Upper lobe of right lung (tissue), 1 donor: Measurements from ENCODE around the gene XPNPEP2. TPM values are rescaled to one million over a fixed set of nuclear protein-coding genes. Genes with fewer than 3 reads are reported as not detected.

Experiments
- ATAC-seq: fragments of 200-7000 bp; cut with Tn5 transposase; one replicate; pipeline ENCODE4 v1.9.1; 2020; ENCODE audit warnings: mild to moderate bottlenecking, moderate library complexity
- DNase-seq: peaks from one replicate; pipeline ENCODE4 v3.0.0-alpha.2; 2020
- H3K27ac ChIP-seq: fragments of 200-600 bp; one replicate; pipeline ENCODE4 v1.8.0; 2022
- H3K27me3 ChIP-seq: fragments of 200-600 bp; one replicate; pipeline ENCODE4 v1.8.0; 2022; ENCODE audit warnings: mild to moderate bottlenecking
- H3K36me3 ChIP-seq: fragments of 200-600 bp; one replicate; pipeline ENCODE4 v1.8.0; 2022
- H3K4me1 ChIP-seq: fragments of 200-600 bp; one replicate; pipeline ENCODE4 v1.8.0; 2022
- H3K4me3 ChIP-seq: fragments of 200-600 bp; one replicate; pipeline ENCODE4 v1.8.0; 2022; ENCODE audit warnings: mild to moderate bottlenecking
- H3K9me3 ChIP-seq: fragments of 200-600 bp; one replicate; pipeline ENCODE4 v1.8.0; 2022
- CTCF ChIP-seq: fragments of 200-600 bp; IDR thresholded peaks from one replicate; pipeline ENCODE4 v1.8.0; 2022; ENCODE audit warnings: antibody characterized with exemption
- intact Hi-C: fragments of 100-400 bp; cut with DNase I; formaldehyde crosslinking; loops from one replicate; pipeline ENCODE4 v1.11.0; 2022
- total RNA-seq: library from RNA; stranded (reverse); fragmentation: NEBNext Ultra II Directional; extraction: Animal tissue kit (Norgen Biotek cat#: 25700); gene quantifications from one replicate; pipeline ENCODE4 v1.2.1, GENCODE V29; 2021
- donor health status: DM: no; HTN: yes; CAD: no; lungs with severe emphysema.

XPNPEP2 gene
- total RNA-seq, 1 donor from 2014 or later: 0.93 TPM

- Histone ChIP-seq H3K36me3 (no peaks in the 10 kb centered on the region), H3K27me3 (no peaks in the 10 kb centered on the region), H3K9me3 (no peaks in the 10 kb centered on the region), H3K27ac (no peak overlapping the region), H3K4me1 (no peaks in the 10 kb centered on the region), H3K4me3 (no peak overlapping the region)
- no peak for DNase-seq
- no peak for TF ChIP-seq CTCF
- ATAC-seq: no peak
- intact Hi-C loops: no loop called here
Observed at GRCh38 chrX:129785160-129785947, 46.6 kb downstream of the XPNPEP2 start.

GRCh38 chrX:129786210-129786651 lies 47.5 kb downstream of the XPNPEP2 start:
- Histone ChIP-seq H3K36me3 (no peaks in the 10 kb centered on the region), H3K9me3 (no peaks in the 10 kb centered on the region), H3K27me3 (no peaks in the 10 kb centered on the region), H3K4me1 (no peaks in the 10 kb centered on the region), H3K4me3 (no peak overlapping the region), H3K27ac (no peak overlapping the region)
- intact Hi-C loops: no loop called here
- TF ChIP-seq CTCF: no peak
- ATAC-seq (peak; percentile 60), DNase-seq (no peak)

- no peaks in the 10 kb centered on the region for H3K27me3 ChIP-seq
- H3K36me3 ChIP-seq: no peaks in the 10 kb centered on the region
- H3K4me3 ChIP-seq: no peak overlapping the region
- no peaks in the 10 kb centered on the region for H3K4me1 ChIP-seq
- ATAC-seq (no peak), DNase-seq (no peak)
- no peak for TF ChIP-seq CTCF
- no peak overlapping the region for H3K27ac ChIP-seq
- intact Hi-C loops: no loop called here
- no peaks in the 10 kb centered on the region for H3K9me3 ChIP-seq
Observed at GRCh38 chrX:129787336-129788055, 48.7 kb downstream of the XPNPEP2 start.

- no peak for ATAC-seq
- H3K27me3 ChIP-seq: no peaks in the 10 kb centered on the region
- intact Hi-C loops: no loop called here
Observed at GRCh38 chrX:129788527-129788926, 49.7 kb downstream of the XPNPEP2 start.

GRCh38 chrX:129790146-129790545 lies 51.4 kb downstream of the XPNPEP2 start:
- Histone ChIP-seq H3K27me3 (no peaks in the 10 kb centered on the region), H3K4me3 (no peak overlapping the region), H3K36me3 (no peaks in the 10 kb centered on the region), H3K4me1 (no peaks in the 10 kb centered on the region), H3K27ac (no peak overlapping the region), H3K9me3 (no peaks in the 10 kb centered on the region)
- TF ChIP-seq CTCF: no peak
- intact Hi-C loops: no loop called here
- ATAC-seq: no peak
- no peak for DNase-seq

More at GRCh38 chrX:129788527-129788926, 49.7 kb downstream of the XPNPEP2 start:
- Histone ChIP-seq H3K27ac (no peak overlapping the region), H3K4me1 (no peaks in the 10 kb centered on the region), H3K36me3 (no peaks in the 10 kb centered on the region), H3K4me3 (no peak overlapping the region), H3K9me3 (no peaks in the 10 kb centered on the region)
- no peak for TF ChIP-seq CTCF
- DNase-seq: no peak
